ENCODE measurements around the gene PPDPF. TPM values are rescaled to one million over a fixed set of nuclear protein-coding genes. Genes with fewer than 3 reads are reported as not detected.
A peak's percentile ranks its signal among the peaks of the same experiment; 100 is the strongest.

The PPDPF gene
- polyA plus RNA-seq, 3 donors: 13.4 to 39.9 (median 26.1) TPM

GRCh38 chr20:63521602-63522001 lies 1.0 kb downstream of the PPDPF start:
- Histone ChIP-seq H3K4me3 (replicated peaks in 1 of 3; ENCODE audit: low read depth in 2 of 3, low read length in 3 of 3) (peak overlapping the region; percentile 50 to 83 (median 65)), H4K20me1 (ENCODE audit: insufficient read depth, low read length) (peaks cover 13% of the 10 kb centered on the region), H3K27ac (ENCODE audit: low read depth in 1 of 2, low read length in 2 of 2) (peak overlapping the region in 1 of 2 donors; percentile 53), H3K4me2 (replicated peaks; ENCODE audit: extremely low read depth, low read length, poor library complexity, severe bottlenecking) (peak overlapping the region; percentile 96), H3K36me3 (replicated peaks in 1 of 2; ENCODE audit: control insufficient read depth in 1 of 2, insufficient read depth in 2 of 2, low read length in 2 of 2) (no peaks in the 10 kb centered on the region), H3K27me3 (ENCODE audit: control insufficient read depth in 2 of 2, insufficient read depth in 2 of 2, low read length in 2 of 2) (peaks cover 0 to 23% of the 10 kb centered on the region in 2 donors), H3K4me1 (ENCODE audit: control insufficient read depth in 1 of 2, insufficient read depth in 2 of 2, low read length in 2 of 2) (peaks cover 22 to 36% of the 10 kb centered on the region in 2 donors), H3K9me3 (replicated peaks in 1 of 2; ENCODE audit: control insufficient read depth in 1 of 2, insufficient read depth in 1 of 2, low read length in 2 of 2) (peaks cover 11 to 12% of the 10 kb centered on the region in 2 donors), H2AFZ (ENCODE audit: insufficient read depth, low read depth, low read length, poor library complexity, severe bottlenecking) (no peak overlapping the region), H3K9ac (ENCODE audit: insufficient read depth, low read length, poor library complexity, severe bottlenecking) (peak overlapping the region; percentile 68), H3K79me2 (ENCODE audit: insufficient read depth, low read length) (peaks cover 7% of the 10 kb centered on the region)
- TF ChIP-seq CTCF (IDR thresholded peaks at IDR 0.05): no peak
- intact Hi-C loops (cut with micrococcal nuclease): loop anchor here (2.0 to 10.0 kb wide), 2 partner anchors 15 to 543 kb away; partner anchors contain the start of genes PTK6 (in 1 of the 2) and TCEA2 (in 1 of the 2)
- H3K9me3 Mint-ChIP-seq: peaks cover 13 to 22% (median 18%) of the 10 kb centered on the region in 7 donors
- peaks cover 21% of the 10 kb centered on the region for H3K4me1 Mint-ChIP-seq
- peak in 1 of 3 donors; percentile 5 for DNase-seq
- H3K27ac Mint-ChIP-seq: peak overlapping the region in 6 of 7 donors; percentile 19 to 74 (median 54)
- peak overlapping the region; percentile 78 to 83 for H3K4me3 Mint-ChIP-seq
- 62% methylated on average over 12 of the region's 23 CpGs for WGBS (ENCODE audit: insufficient coverage)
- H3K27me3 Mint-ChIP-seq (ENCODE audit: low read depth in 3 of 3): peaks cover 21 to 38% (median 25%) of the 10 kb centered on the region in 3 donors
- H3K36me3 Mint-ChIP-seq: peaks cover 15 to 21% of the 10 kb centered on the region in 2 donors

GRCh38 chr20:63522091-63522868 lies 1.7 kb downstream of the PPDPF start:
- WGBS (ENCODE audit: insufficient coverage): 93% methylated on average over 8 of the region's 13 CpGs
- H4K20me1 ChIP-seq (ENCODE audit: insufficient read depth, low read length): peaks cover 13% of the 10 kb centered on the region
- no peak overlapping the region for H3K9ac ChIP-seq (ENCODE audit: insufficient read depth, low read length, poor library complexity, severe bottlenecking)
- no peak for TF ChIP-seq CTCF (IDR thresholded peaks at IDR 0.05)
- H3K4me1 ChIP-seq (ENCODE audit: control insufficient read depth in 1 of 2, insufficient read depth in 2 of 2, low read length in 2 of 2): peaks cover 22 to 36% of the 10 kb centered on the region in 2 donors
- no peak overlapping the region for H3K4me2 ChIP-seq (replicated peaks; ENCODE audit: extremely low read depth, low read length, poor library complexity, severe bottlenecking)
- Mint-ChIP-seq H3K36me3 (peaks cover 15 to 21% of the 10 kb centered on the region in 2 donors), H3K27ac (peak overlapping the region in 1 of 7 donors; percentile 57), H3K4me1 (peaks cover 21% of the 10 kb centered on the region), H3K4me3 (peak overlapping the region in 1 of 2 donors; percentile 43), H3K27me3 (ENCODE audit: low read depth in 3 of 3) (peaks cover 23 to 40% (median 25%) of the 10 kb centered on the region in 3 donors), H3K9me3 (peaks cover 13 to 22% (median 18%) of the 10 kb centered on the region in 7 donors)
- H2AFZ ChIP-seq (ENCODE audit: insufficient read depth, low read depth, low read length, poor library complexity, severe bottlenecking): no peak overlapping the region
- intact Hi-C loops (cut with micrococcal nuclease): loop anchor here in 1 of 2 donors (10.0 kb wide), 1 partner anchor 543 kb away; the partner anchor contains the start of gene TCEA2
- no peaks in the 10 kb centered on the region for H3K36me3 ChIP-seq (replicated peaks in 1 of 2; ENCODE audit: control insufficient read depth in 1 of 2, insufficient read depth in 2 of 2, low read length in 2 of 2)
- no peak for DNase-seq
- H3K79me2 ChIP-seq (ENCODE audit: insufficient read depth, low read length): peaks cover 7% of the 10 kb centered on the region
- H3K4me3 ChIP-seq (replicated peaks in 1 of 3; ENCODE audit: low read depth in 2 of 3, low read length in 3 of 3): no peak overlapping the region
- H3K27me3 ChIP-seq (ENCODE audit: control insufficient read depth in 2 of 2, insufficient read depth in 2 of 2, low read length in 2 of 2): peaks cover 0 to 21% of the 10 kb centered on the region in 2 donors
- no peak overlapping the region for H3K27ac ChIP-seq (ENCODE audit: low read depth in 1 of 2, low read length in 2 of 2)
- H3K9me3 ChIP-seq (replicated peaks in 1 of 2; ENCODE audit: control insufficient read depth in 1 of 2, insufficient read depth in 1 of 2, low read length in 2 of 2): peaks cover 11 to 12% of the 10 kb centered on the region in 2 donors
